LNCAP (cell line): ENCODE data around the gene HTR3C.

ENCODE experiments used
- TF ChIP-seq, protein P1 (sequence below): fragments of 450-650 bp; IDR thresholded peaks from 2 replicates; pipeline ENCODE4 v1.5.1; 2017; ENCODE audit warnings: mild to moderate bottlenecking

Gene HTR3C

GRCh38 chr3:184045995-184046394 is 6.9 kb upstream of the HTR3C start:
- TF ChIP-seq, protein P1, sequence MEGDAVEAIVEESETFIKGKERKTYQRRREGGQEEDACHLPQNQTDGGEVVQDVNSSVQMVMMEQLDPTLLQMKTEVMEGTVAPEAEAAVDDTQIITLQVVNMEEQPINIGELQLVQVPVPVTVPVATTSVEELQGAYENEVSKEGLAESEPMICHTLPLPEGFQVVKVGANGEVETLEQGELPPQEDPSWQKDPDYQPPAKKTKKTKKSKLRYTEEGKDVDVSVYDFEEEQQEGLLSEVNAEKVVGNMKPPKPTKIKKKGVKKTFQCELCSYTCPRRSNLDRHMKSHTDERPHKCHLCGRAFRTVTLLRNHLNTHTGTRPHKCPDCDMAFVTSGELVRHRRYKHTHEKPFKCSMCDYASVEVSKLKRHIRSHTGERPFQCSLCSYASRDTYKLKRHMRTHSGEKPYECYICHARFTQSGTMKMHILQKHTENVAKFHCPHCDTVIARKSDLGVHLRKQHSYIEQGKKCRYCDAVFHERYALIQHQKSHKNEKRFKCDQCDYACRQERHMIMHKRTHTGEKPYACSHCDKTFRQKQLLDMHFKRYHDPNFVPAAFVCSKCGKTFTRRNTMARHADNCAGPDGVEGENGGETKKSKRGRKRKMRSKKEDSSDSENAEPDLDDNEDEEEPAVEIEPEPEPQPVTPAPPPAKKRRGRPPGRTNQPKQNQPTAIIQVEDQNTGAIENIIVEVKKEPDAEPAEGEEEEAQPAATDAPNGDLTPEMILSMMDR = no peak

- TF ChIP-seq, protein P1 = no peak
Measured at GRCh38 chr3:184050217-184050847, 2.5 kb upstream of the HTR3C start.

DNA sequence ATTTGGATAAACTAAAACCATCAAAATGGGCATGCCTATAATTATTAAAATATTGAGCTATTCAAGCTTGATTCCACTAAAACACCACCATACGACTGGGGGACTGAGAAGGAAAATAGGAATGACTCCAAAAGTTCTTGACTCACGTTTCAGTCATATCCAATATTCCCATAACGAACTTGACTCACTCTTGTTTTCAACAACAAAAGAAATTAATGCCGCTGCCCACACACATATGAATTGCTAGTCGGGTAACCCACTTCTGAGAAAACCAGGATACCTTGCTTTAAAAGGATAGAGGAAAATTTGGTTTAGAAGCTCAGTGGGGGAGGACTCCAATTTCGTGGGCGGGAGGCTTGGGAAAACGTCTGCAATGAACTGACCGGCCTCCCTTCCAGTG is 5.2 kb downstream of the HTR3C start:
- TF ChIP-seq, protein P1 = no peak

- TF ChIP-seq, protein P1 = no peak
Measured at GRCh38 chr3:184059424-184059823, 6.6 kb downstream of the HTR3C start.

GRCh38 chr3:184062637-184063036 is 9.8 kb downstream of the HTR3C start:
- TF ChIP-seq, protein P1 = no peak

DNA sequence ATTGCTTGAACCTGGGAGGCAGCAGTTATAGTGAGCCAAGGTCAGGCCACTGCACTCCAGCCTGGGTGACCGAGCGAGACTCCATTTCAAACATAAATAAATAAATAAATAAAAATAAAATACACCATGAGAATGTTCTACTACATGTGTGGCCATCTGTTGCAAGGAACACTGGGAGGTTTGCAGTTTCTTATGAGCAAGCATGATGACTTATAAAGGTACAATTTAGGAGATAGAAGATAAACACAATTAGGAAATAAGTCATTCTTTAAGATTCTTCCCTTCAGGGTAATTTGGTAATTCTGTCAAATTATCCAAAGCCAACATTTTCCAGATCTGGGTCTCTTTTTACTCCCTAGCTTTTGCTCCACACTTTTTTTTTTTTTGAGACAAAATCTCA is 13.4 kb downstream of the HTR3C start:
- TF ChIP-seq, protein P1 = no peak

DNA sequence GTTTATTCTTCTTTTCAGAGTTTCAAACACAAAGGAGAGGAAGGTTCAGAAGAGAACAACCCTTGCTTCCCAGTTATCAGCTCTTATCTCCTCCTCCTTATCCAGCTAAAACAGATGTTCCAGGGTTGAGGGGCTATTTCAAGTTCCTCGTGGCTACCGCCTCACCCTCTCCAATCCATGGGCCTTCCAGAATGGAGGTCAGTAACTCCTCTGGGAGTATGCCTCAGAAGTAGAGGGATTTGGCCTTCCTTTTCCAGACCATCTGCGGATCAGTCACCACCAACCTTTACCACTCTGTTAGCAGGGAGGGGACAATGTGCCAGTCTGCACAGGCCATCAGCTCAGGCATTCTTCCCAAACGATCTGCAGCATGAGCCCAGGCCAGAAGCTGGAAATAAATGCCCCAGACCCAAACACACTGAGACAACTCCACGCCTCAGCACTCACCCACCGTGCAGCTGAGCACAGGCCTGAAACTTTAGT is 14.8 kb downstream of the HTR3C start:
- TF ChIP-seq, protein P1 = no peak

DNA sequence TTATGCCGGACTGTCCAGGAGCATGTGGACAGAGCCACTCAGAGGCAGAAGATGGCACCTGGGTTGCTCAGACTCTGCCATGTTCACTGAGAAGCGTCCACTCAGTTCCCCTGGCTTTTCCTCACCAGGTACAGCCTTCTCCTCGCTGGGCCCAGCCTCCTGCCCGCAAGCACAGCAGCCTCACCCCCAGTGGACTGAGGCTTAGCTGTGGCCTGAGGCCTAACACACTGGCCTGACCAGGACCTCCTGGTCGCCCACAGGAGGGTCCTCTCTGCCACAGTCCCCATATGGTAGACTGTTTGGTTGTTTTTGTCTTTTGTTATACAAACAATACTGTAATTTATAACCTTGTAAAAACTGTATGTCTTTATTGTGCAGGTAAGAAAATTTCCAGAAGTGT is 15.5 kb downstream of the HTR3C start:
- TF ChIP-seq, protein P1 = no peak
